ENCODE measurements around the gene ADAMTS14.

ADAMTS14 gene

GRCh38 chr10:70675496-70676161 lies 3.3 kb downstream of the ADAMTS14 start:
- no peak for DNase-seq

GRCh38 chr10:70676511-70676910 lies 4.2 kb downstream of the ADAMTS14 start:
- DNase-seq: no peak

GRCh38 chr10:70677016-70677415 lies 4.7 kb downstream of the ADAMTS14 start:
- DNase-seq: no peak

- DNase-seq: no peak
Measured at GRCh38 chr10:70677620-70678249, 5.4 kb downstream of the ADAMTS14 start.

- no peak for DNase-seq
Measured at GRCh38 chr10:70678250-70678635, 5.9 kb downstream of the ADAMTS14 start.

GRCh38 chr10:70678757-70679489 lies 6.6 kb downstream of the ADAMTS14 start:
- DNase-seq: no peak

GRCh38 chr10:70679498-70679897 lies 7.2 kb downstream of the ADAMTS14 start:
- DNase-seq: no peak

- DNase-seq: no peak
Measured at GRCh38 chr10:70680899-70681730, 8.8 kb downstream of the ADAMTS14 start.

GRCh38 chr10:70681731-70682005 lies 9.4 kb downstream of the ADAMTS14 start:
- no peak for DNase-seq

- no peak for DNase-seq
Measured at GRCh38 chr10:70682920-70683600, 10.8 kb downstream of the ADAMTS14 start.

GRCh38 chr10:70683601-70683934 lies 11.3 kb downstream of the ADAMTS14 start:
- DNase-seq: no peak

- DNase-seq: no peak
Measured at GRCh38 chr10:70683940-70684339, 11.6 kb downstream of the ADAMTS14 start.

GRCh38 chr10:70684374-70684773 lies 12.1 kb downstream of the ADAMTS14 start:
- no peak for DNase-seq

- no peak for DNase-seq
Measured at GRCh38 chr10:70684839-70685454, 12.6 kb downstream of the ADAMTS14 start.

- no peak for DNase-seq
Measured at GRCh38 chr10:70685455-70685911, 13.2 kb downstream of the ADAMTS14 start.

GRCh38 chr10:70688828-70689227 lies 16.5 kb downstream of the ADAMTS14 start:
- no peak for DNase-seq

GRCh38 chr10:70689661-70690060 lies 17.4 kb downstream of the ADAMTS14 start:
- DNase-seq: no peak

GRCh38 chr10:70690589-70690988 lies 18.3 kb downstream of the ADAMTS14 start:
- no peak for DNase-seq

- DNase-seq: no peak
Measured at GRCh38 chr10:70691611-70692010, 19.3 kb downstream of the ADAMTS14 start.

GRCh38 chr10:70692043-70692603 lies 19.8 kb downstream of the ADAMTS14 start:
- no peak for DNase-seq

GRCh38 chr10:70693619-70694335 lies 21.5 kb downstream of the ADAMTS14 start:
- no peak for DNase-seq

All from CD4-positive, alpha-beta T cell treated with Interferon alpha-2 for 1 hour (primary cell).